HG03558 (cell line): ENCODE results near the gene B4GALT5.

Experiments used
- ATAC-seq: cut with Tn5 transposase; IDR thresholded peaks from one replicate; pipeline ENCODE4 v1.9.1; 2021; ENCODE audit warnings: moderate number of reproducible peaks; ENCODE audit not compliant: unreplicated experiment; ENCODE audit errors: extremely low read depth

B4GALT5 gene

DNA sequence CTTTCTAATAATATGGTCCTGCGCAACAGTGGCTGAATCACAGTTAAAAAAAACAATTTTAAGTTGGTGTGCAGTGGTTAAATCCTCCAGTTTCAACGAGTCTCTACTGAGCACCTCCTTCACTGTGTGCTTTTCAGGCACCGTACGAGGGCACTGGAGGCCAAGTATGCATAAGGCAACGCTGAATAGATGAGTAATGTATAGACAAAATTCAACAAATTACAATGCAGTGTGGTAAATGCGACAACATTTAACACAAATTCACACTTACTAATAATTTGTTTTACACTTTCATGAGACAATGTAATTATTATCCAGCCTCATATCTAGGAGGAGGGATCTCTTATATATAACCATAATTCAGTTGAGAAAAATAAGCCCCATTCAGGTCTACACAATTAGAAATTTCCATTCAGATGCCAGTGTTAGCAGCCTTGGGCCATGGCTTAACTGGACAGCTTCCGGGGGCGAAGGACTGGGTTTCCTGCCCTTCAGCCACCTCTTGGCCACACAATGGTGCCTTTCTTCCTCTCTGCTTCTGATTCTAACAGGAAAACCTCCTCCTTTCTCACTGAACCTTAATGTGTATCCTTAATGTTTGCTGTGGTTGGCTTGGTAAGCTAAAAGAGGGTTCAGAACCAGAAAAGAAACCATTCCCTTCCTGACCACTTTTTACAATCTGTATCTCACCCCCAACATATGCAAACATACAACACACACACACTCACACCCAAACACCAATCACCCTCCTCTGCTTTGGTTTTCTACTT lies 51.9 kb downstream of the B4GALT5 start:
- ATAC-seq, result no peak

GRCh38 chr20:49660912-49661311 lies 52.8 kb downstream of the B4GALT5 start:
- no peak for ATAC-seq

DNA sequence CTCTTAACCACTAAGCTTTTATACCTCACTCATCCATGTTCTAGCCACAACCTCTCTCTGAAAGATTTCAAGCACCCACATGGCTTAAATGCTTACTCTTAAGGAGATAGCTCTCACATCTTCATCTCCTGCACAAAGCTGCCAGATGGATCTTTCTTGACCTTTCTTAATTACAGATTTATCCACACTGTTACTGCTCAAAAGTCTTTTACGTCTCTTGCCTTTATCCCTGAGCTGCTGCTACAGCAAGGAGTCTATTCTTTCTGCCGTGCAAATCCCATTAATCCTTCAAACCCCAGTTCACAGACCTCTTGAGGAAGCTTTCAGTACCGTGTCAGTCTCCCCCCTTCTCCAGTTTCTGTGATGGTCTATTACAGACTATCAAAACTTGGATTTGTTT lies 54.6 kb downstream of the B4GALT5 start:
- ATAC-seq, result no peak

DNA sequence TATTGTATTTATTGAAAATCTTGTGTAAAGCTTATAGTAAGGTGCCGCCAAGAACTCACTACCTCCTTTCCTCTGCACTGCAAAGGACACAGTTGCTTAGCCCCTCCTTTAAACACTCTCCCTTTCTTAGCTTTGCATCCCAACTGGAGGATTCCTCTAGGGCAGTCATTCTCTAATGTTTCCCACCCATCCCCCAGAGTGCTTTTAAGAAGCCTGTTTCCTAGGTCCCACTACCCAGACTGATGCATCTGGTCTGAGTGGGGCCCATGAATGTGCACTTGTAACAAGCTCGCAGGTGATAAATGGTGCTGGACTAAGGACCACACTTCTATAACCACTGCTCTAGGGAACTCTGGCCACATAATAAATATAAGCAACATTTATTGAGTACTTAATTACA lies 55.2 kb downstream of the B4GALT5 start:
- ATAC-seq, result no peak

DNA sequence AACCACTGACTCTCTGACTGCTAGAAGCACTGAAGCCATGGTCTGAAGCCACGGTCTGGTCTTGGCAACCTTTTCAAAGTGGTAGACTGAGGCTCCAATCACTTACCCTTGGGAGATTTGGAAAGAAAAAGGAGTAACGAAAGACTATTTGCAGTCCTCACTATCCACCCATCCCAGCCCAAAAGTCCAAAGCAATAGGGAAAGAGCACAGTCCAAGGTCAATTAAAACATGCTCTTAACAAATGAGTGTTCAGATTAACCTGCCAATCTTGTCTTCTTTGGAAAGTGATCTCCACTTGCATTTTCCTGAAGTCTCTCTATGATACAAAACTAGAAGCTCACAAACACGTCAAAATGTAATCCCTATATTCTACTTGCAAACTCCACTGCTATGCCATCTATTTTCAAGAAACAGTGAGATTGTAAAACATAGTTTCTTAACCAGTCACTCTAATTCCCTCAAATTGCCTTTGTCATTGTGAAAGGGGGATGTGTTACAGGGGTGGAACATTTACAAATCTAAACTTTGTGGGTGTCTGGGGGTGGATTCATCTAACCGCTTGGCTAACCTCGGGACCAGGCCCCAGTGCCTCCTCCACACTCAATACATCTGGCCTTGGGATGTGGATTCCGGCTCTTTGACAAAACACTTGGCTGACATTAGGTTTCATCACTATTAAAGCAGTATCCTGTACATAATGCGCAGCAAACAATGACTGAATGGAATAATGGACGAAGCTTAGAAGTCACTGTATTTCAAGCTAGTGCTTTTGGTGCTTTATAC lies 56.4 kb downstream of the B4GALT5 start:
- ATAC-seq, result no peak

- ATAC-seq, result no peak
These were observed 57.4 kb downstream of the B4GALT5 start for GRCh38 chr20:49656304-49656703.

DNA sequence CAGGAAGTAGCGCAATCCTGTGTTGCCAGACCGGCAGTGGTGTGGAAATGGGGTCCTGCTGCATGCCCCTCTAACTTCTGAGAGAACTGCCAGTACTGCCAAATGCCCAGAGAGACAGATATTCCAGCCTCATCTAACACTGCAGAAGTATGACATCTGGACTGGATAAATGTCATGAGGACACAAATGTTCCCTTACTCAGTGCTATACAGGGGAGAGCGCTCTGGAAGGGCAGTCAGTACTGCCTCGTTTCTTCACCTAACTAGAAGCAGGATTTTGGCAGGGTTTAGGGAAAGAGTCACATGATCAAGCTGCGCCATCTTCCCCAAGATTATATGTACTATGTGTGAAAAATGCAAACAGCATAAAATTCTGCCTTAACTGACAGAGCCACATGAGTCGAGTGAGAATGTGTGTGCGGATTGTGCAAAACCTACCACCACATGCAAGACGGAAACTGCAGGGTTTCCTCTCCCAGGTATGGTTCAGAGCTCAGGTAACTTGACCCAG lies 59.7 kb downstream of the B4GALT5 start:
- ATAC-seq, result no peak

GRCh38 chr20:49649672-49650071 lies 64.0 kb downstream of the B4GALT5 start:
- no peak for ATAC-seq

DNA sequence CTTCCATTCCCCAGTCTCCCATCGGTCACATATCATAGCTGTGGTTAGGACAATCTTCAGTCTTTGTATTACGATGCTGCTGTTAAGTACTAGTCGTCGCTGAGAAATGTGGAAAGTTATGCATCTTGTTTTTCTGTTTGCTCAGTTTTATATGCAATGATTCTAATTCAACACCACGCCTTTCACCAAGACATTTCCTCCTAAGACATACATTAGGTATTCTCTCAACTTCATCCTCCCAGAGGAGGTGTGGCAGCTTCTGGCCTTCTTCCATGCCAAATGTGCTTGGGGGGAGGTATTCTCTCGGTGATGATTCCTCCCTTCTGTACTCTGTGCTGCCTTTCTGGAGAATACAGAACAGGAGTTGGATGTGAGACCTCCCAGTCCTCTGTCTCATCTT lies 66.1 kb downstream of the B4GALT5 start:
- ATAC-seq, result no peak

DNA sequence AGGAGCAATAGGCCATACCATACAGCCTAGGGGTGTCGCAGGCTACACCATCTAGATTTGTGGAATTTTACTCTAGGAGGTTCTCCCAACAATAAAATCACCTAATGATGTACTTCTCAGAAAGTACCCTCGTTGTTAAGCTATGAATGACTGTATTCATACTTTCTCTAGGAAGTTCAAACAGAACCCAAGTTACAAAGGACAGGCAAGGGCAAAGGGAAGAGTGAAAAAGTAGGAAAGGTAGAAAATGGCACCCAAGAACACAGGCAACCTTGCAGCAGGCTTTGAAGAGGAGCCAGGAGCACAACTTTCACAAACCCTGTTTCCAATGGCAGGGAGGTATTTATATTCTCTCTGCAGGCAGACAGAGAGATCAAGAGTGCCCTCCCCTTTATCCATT lies 67.2 kb downstream of the B4GALT5 start:
- no peak for ATAC-seq

GRCh38 chr20:49646126-49646525 lies 67.6 kb downstream of the B4GALT5 start:
- ATAC-seq, result no peak

- no peak for ATAC-seq
These were observed 68.6 kb downstream of the B4GALT5 start for GRCh38 chr20:49644980-49645565.

DNA sequence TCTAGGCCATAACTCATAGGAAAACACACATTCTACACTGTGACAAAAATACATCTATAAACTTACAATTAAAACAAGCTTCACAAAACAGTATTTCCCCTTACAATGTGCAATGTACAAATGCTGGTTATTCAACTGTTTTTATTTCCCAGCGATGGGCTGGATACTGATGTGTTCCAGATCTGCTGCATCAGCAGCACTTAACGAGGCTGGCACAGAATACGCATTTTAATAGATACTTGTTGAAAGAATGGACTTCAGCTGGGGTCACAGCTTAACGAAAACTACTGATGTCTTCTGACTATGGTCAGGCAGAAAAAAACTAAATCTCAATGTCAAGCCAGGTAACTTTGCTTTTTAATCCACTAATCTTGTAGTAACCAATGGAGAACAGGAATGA lies 70.9 kb downstream of the B4GALT5 start:
- ATAC-seq, result no peak

- ATAC-seq, result no peak
These were observed 71.7 kb downstream of the B4GALT5 start for GRCh38 chr20:49641683-49642656.

GRCh38 chr20:49637046-49637637 lies 76.5 kb downstream of the B4GALT5 start:
- no peak for ATAC-seq

DNA sequence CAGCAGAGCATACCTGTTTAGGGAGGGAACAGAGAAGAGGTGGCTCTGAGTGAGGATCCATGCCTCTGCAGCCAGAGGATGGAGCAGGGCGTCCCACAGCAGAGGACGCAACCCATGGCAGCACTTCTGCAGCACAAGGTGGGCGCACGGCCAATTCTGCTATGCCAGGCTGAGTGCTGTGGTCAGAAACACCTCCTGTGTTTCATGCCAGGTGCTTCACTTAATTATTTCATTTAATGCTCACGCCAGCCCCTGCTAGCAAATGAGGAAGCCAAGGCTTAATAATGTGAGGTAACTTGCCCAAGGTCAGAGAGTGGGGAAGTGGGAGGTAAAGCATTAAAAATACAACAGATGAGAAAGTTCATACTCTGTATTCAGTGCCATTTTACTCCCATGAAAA lies 77.2 kb downstream of the B4GALT5 start:
- ATAC-seq, result no peak

DNA sequence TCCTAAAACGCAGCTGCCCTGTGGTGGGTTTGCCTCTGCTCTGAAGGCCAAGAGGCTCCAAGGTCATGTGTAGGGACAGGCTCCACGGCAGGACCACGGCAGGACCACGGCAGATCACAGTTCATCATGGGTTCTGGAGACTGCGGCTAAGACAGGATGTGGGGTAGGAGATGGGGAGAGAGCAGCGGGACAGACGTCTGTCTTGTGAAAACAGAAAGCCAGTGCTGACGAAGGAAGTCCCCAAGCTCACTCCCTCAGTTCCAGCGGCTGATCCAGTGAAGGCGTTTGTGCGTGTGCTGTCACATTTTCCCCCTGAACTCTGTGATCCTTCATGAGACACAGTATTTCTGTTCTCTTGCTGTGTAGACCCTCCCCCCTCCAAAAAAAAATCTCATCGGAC lies 77.8 kb downstream of the B4GALT5 start:
- no peak for ATAC-seq

DNA sequence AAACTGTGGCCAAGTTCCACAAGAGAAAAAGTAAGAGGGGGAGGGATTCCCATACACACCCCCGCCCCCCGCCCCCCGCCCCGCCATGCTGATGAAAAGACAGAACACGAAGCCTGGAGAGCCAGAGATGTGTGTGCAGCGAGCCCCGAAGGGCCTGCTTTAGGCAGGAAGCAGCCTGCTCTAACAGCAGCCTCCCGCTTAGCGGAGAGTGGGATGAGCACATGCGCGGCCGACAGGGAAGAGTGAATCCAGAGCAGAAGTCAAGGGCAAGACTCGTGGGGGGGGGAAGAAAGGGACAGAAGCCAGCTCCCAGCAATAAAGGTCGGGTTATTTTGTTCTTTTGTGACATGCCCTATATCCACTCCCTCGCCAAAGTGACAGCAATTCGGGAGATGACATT lies 78.5 kb downstream of the B4GALT5 start:
- ATAC-seq, result no peak

DNA sequence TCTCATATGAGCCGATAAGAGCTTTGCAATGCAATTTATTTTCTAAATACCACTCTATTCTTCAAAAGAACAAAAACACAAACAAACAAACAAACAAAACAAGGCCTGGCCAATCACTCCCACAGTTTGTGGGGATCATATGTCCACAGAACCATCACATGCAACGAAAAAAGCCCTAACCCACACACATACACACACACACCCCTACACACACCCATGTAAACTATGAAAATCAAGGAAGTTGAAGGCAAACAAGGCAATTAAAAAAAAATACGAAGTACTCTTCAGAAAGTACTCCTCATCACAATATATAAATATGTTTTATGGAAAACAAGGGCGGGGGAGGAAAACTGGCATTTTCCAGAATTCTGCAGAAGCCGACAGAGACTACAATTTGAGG lies 79.6 kb downstream of the B4GALT5 start:
- ATAC-seq, result no peak

GRCh38 chr20:49633643-49634042 lies 80.0 kb downstream of the B4GALT5 start:
- ATAC-seq, result no peak
